Fibroblast of pulmonary artery (primary cell): ENCODE results near the gene ALPK3.
A peak's percentile ranks its signal among the peaks of the same experiment; 100 is the strongest.

Experiments
- DNase-seq: peaks from one replicate; pipeline ENCODE4 v3.0.0-alpha.2; 2010; ENCODE audit warnings: low read depth
- H3K4me3 ChIP-seq: replicated peaks from 2 replicates; pipeline ENCODE4 v1.5.1; 2011; ENCODE audit warnings: low read depth, mild to moderate bottlenecking, control low read depth, low read length, moderate library complexity
- TF ChIP-seq, protein P1 (sequence below): IDR thresholded peaks from 2 replicates; pipeline ENCODE4 v1.5.1; 2011; ENCODE audit warnings: mild to moderate bottlenecking, control low read depth, low read length, inconsistent platforms; ENCODE audit errors: missing control alignments

ALPK3 gene

GRCh38 chr15:84780492-84780891 lies 36.7 kb upstream of the ALPK3 start:
- TF ChIP-seq, protein P1, sequence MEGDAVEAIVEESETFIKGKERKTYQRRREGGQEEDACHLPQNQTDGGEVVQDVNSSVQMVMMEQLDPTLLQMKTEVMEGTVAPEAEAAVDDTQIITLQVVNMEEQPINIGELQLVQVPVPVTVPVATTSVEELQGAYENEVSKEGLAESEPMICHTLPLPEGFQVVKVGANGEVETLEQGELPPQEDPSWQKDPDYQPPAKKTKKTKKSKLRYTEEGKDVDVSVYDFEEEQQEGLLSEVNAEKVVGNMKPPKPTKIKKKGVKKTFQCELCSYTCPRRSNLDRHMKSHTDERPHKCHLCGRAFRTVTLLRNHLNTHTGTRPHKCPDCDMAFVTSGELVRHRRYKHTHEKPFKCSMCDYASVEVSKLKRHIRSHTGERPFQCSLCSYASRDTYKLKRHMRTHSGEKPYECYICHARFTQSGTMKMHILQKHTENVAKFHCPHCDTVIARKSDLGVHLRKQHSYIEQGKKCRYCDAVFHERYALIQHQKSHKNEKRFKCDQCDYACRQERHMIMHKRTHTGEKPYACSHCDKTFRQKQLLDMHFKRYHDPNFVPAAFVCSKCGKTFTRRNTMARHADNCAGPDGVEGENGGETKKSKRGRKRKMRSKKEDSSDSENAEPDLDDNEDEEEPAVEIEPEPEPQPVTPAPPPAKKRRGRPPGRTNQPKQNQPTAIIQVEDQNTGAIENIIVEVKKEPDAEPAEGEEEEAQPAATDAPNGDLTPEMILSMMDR, result no peak
- H3K4me3 ChIP-seq, result no peak overlapping the region
- no peak for DNase-seq

GRCh38 chr15:84781495-84781894 lies 35.7 kb upstream of the ALPK3 start:
- H3K4me3 ChIP-seq, result no peak overlapping the region
- TF ChIP-seq, protein P1, result no peak

DNA sequence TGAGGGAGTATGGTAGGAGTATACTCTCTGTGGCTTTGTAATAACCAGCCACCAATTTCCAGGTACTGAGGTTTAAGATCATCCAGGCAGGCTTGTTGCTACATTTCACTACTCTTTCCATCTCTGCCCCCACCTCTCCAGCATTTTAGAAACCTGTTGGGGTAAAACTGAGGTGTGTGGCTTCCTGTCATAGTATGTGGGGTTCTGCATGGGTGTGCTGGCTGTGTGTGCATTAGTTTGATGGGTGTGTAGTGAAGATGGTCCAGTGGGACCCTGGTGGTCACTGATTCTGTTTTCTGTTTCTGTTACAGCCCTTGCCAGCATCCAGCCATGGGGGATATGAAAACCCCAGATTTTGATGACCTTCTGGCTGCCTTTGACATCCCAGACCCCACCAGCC lies 34.8 kb upstream of the ALPK3 start:
- DNase-seq, result no peak
- TF ChIP-seq, protein P1, result no peak
- H3K4me3 ChIP-seq, result no peak overlapping the region

More at GRCh38 chr15:84781495-84781894, 35.7 kb upstream of the ALPK3 start:
- DNase-seq, result no peak

DNA sequence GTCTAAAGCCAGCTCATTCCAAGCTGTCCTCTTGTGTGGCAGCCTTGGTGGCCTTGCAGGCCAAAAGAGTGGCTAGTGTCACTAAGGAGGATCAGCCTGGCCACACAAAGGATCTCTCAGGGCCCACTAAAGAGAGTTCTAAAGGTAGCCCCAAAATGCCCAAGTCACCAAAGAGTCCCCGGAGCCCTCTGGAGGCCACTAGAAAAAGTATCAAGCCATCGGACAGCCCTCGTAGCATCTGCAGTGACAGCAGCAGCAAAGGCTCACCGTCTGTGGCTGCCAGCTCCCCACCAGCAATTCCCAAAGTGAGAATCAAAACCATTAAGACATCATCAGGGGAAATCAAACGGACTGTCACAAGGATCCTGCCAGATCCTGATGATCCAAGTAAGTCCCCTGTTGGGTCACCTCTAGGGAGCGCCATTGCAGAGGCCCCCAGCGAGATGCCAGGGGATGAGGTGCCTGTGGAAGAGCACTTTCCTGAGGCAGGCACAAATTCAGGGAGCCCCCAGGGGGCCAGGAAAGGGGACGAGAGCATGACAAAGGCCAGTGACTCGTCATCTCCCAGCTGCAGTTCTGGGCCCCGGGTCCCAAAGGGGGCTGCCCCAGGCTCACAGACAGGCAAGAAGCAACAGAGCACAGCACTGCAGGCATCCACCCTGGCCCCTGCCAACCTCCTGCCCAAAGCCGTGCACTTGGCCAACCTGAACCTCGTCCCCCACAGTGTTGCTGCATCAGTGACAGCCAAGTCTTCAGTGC lies 33.5 kb upstream of the ALPK3 start:
- no peak for DNase-seq
- TF ChIP-seq, protein P1, result no peak
- H3K4me3 ChIP-seq, result no peak overlapping the region

DNA sequence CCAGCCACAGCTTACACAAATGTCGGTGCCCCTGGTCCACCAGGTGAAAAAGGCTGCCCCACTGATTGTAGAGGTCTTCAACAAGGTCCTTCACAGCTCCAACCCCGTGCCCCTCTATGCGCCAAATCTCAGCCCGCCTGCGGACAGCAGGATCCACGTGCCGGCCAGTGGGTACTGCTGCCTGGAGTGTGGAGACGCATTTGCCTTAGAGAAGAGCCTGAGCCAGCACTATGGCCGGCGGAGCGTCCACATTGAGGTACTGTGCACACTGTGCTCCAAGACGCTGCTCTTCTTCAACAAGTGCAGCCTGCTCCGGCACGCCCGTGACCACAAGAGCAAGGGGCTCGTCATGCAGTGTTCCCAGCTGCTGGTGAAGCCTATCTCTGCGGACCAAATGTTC lies 32.9 kb upstream of the ALPK3 start:
- TF ChIP-seq, protein P1, result no peak
- DNase-seq, result no peak
- H3K4me3 ChIP-seq, result no peak overlapping the region

DNA sequence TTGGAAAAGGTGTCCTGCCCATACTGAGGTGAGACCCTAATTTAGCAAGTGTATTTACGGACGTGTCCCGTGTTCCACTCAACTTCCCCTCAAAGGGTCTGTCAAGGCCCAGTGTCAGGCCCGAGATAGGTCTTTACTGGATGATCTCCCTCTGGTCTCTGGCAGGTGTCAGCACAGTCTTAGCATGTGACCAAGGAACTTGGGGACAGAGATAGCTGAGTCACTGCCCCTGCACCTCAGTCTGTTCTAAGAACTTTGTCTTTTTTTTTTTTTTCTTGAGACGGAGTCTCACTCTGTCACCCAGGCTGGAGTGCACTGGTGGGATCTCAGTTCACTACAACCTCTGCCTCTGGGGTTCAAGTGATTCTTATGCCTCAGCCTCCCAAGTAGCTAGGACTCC lies 32.1 kb upstream of the ALPK3 start:
- no peak overlapping the region for H3K4me3 ChIP-seq
- TF ChIP-seq, protein P1, result no peak
- no peak for DNase-seq

DNA sequence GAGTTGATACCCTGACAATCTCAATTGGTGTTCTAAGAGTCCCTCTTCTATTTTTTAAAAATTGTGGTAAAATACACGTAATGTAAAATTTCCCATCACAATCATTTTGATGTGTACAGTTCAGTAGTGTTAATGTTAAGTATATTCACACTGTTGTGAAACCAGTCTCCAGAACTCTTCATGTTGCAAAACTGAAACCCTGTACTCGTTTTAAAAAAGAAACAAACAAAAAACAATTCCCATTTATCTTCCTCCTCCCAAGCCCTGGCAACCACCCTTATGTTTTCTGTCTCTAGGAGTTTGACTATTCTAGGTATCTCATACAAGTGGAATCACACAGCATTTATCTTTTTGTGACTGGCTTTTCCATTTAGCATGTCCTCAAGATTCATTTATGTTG lies 28.7 kb upstream of the ALPK3 start:
- TF ChIP-seq, protein P1, result no peak
- peak; percentile 44 for DNase-seq
- no peak overlapping the region for H3K4me3 ChIP-seq
